ENCODE results near the gene FTCDNL1.

GRCh38 chr2:199744260-199744659 is 106.7 kb downstream of the FTCDNL1 start:
- TF ChIP-seq CTCF (conservative IDR thresholded peaks at IDR 0.05; ENCODE audit: low read depth, low read length): no peak
- no peak for TF ChIP-seq EZH2phosphoT487 (IDR thresholded peaks at IDR 0.05; ENCODE audit: borderline replicate concordance, low read length)

All from PC-3 (cell line).